ENCODE measurements around the gene BLMH. TPM values are rescaled to one million over a fixed set of nuclear protein-coding genes. Genes with fewer than 3 reads are reported as not detected.

The BLMH gene
- total RNA-seq, 2 donors from 2014 or later = 10.8 to 13.9 TPM

DNA sequence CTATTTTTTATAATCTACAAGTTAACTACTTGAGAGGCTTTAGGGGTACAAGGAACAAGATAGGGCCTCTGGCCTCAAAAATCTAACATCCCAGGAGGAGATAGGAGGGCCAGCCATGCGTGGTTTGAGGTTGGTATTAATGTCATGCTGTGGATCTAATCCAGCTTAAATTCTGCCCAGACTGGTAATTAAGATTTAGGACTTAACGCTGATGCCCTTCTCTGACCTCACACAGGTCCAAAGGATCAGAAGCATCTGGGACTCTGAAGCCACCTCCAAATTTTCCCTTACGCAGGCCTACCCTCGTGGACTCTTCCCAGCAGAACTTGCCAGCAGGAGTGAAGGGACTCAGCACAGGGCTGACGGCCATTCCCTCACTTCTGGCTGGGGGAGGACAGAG, 71.3 kb downstream of the BLMH start:
- Histone ChIP-seq H3K9me3 (no peaks in the 10 kb centered on the region), H3K27me3 (no peaks in the 10 kb centered on the region), H3K4me3 (no peak overlapping the region), H3K36me3 (no peaks in the 10 kb centered on the region), H3K4me1 (no peaks in the 10 kb centered on the region), H3K27ac (no peak overlapping the region)
- TF ChIP-seq, protein P1, sequence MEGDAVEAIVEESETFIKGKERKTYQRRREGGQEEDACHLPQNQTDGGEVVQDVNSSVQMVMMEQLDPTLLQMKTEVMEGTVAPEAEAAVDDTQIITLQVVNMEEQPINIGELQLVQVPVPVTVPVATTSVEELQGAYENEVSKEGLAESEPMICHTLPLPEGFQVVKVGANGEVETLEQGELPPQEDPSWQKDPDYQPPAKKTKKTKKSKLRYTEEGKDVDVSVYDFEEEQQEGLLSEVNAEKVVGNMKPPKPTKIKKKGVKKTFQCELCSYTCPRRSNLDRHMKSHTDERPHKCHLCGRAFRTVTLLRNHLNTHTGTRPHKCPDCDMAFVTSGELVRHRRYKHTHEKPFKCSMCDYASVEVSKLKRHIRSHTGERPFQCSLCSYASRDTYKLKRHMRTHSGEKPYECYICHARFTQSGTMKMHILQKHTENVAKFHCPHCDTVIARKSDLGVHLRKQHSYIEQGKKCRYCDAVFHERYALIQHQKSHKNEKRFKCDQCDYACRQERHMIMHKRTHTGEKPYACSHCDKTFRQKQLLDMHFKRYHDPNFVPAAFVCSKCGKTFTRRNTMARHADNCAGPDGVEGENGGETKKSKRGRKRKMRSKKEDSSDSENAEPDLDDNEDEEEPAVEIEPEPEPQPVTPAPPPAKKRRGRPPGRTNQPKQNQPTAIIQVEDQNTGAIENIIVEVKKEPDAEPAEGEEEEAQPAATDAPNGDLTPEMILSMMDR (IDR thresholded peaks at IDR 0.05) = no peak
- DNase-seq (ENCODE audit: low spot score) = no peak

DNA sequence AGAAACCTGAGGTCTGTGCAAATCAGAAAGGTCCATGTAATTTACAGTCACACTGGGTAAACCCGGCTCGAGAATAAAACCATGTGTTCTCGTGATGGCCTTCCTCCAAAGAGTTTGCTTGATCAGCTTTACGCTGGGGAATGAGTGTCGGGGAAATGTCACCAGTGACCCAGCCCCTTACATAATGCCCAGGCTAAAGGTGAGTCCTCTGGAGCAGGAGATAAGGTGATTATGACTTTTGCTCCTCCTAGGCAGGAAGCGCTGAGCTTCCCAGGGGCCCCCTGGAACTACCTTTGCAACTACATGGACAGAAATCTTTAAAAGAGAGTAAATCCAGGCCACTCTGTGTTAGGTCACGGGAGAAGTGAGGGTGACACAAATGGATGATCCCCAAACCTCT, 71.9 kb downstream of the BLMH start:
- no peak for DNase-seq (ENCODE audit: low spot score)
- Histone ChIP-seq H3K9me3 (no peaks in the 10 kb centered on the region), H3K4me1 (no peaks in the 10 kb centered on the region), H3K27ac (no peak overlapping the region), H3K27me3 (no peaks in the 10 kb centered on the region), H3K36me3 (no peaks in the 10 kb centered on the region), H3K4me3 (no peak overlapping the region)
- TF ChIP-seq, protein P1 (IDR thresholded peaks at IDR 0.05) = no peak

DNA sequence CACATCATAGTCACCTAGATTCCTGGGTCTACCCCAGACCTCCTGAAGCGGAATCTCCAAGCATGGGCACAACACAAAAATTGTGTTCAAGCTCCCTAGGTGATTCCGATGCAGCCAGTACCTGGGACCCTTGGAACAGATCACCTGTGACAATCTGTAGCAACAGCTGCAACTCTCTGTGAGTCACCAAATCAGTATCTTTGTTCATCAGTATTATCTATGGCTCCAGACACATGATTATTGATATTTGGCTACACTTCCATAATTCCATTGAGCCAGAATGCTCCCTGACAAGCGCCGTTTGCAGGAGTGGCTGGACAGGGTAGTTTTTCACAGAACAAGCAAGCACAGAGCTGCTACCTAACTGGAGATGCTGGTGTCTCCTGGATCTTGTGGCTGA, 72.4 kb downstream of the BLMH start:
- Histone ChIP-seq H3K27ac (no peak overlapping the region), H3K27me3 (no peaks in the 10 kb centered on the region), H3K4me1 (no peaks in the 10 kb centered on the region), H3K9me3 (no peaks in the 10 kb centered on the region), H3K36me3 (no peaks in the 10 kb centered on the region), H3K4me3 (no peak overlapping the region)
- DNase-seq (ENCODE audit: low spot score) = no peak
- TF ChIP-seq, protein P1 (IDR thresholded peaks at IDR 0.05) = no peak

DNA sequence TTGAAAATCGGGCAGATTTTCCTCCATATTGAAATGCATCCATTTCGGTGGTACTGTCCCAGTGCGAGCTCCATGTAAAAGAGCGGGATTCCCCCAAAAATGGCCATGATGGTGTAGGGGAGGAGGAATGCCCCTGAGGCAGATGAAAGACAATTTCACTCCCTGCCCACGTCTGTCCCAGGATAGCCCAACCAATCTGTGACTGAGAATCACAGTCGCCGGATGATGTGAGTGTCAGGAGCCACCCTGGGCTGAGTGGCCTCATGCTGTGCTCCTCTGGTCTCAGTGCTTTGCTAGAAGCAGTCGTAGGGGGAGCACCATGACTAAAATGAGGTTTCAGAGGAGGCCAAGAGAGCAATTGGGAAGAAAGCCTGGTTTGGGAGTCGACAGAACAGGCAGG, 72.9 kb downstream of the BLMH start:
- H3K4me1 ChIP-seq = no peaks in the 10 kb centered on the region
- H3K9me3 ChIP-seq = no peaks in the 10 kb centered on the region
- no peaks in the 10 kb centered on the region for H3K36me3 ChIP-seq
- H3K27me3 ChIP-seq = no peaks in the 10 kb centered on the region
- H3K27ac ChIP-seq = no peak overlapping the region
- TF ChIP-seq, protein P1 (IDR thresholded peaks at IDR 0.05) = no peak
- DNase-seq (ENCODE audit: low spot score) = no peak
- H3K4me3 ChIP-seq = no peak overlapping the region

GRCh38 chr17:30217746-30218245, 73.9 kb downstream of the BLMH start:
- Histone ChIP-seq H3K27ac (no peak overlapping the region), H3K4me1 (no peaks in the 10 kb centered on the region), H3K36me3 (no peaks in the 10 kb centered on the region), H3K27me3 (no peaks in the 10 kb centered on the region), H3K4me3 (no peak overlapping the region), H3K9me3 (no peaks in the 10 kb centered on the region)
- no peak for DNase-seq (ENCODE audit: low spot score)
- TF ChIP-seq, protein P1 (IDR thresholded peaks at IDR 0.05) = no peak

DNA sequence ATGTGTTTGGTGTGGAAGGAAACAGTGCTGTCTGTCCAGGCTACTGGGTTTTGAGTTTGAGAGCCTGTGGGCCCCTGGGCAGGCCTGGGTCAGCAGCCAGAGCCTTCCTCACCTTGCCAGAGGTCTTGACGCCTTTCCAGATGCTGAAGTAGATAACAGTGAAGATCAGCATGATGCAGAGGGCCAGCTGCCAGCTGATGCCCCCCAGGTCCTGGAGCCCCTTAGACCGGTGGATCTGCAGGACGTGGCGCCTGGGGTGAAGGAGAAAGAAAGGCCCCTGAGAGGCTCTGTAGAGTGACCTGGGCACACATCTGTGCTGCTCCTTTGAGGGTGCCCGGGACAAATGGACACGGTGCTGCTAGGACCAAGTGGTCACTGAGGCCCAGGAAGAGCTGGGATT, 74.7 kb downstream of the BLMH start:
- no peak for DNase-seq (ENCODE audit: low spot score)
- Histone ChIP-seq H3K36me3 (no peaks in the 10 kb centered on the region), H3K4me3 (no peak overlapping the region), H3K27me3 (no peaks in the 10 kb centered on the region), H3K9me3 (no peaks in the 10 kb centered on the region), H3K27ac (no peak overlapping the region), H3K4me1 (no peaks in the 10 kb centered on the region)
- TF ChIP-seq, protein P1 (IDR thresholded peaks at IDR 0.05) = no peak

Measured in right atrium auricular region (tissue), 2 donors.